Endothelial cell of umbilical vein (primary cell): Measurements from ENCODE around the gene CD300H. TPM values are rescaled to one million over a fixed set of nuclear protein-coding genes. Genes with fewer than 3 reads are reported as not detected.

Source experiments
- BruUV-seq: library from RNA; stranded (reverse); fragments of 400-500 nt; replicated peaks from 2 replicates; lab custom pipeline; 2021; lab: Mats Ljungman, UMichigan
- CTCF ChIA-PET: fragments of 300-600, 350-600 bp; sonication (Branson Sonifier 250); formaldehyde crosslinking; loops from one replicate; lab custom pipeline; 2021; ENCODE audit warnings: antibody characterized with exemption, inconsistent platforms; lab: Charles Lee
- POLR2A ChIA-PET: fragments of 300-600, 350-600 bp; sonication (Branson Sonifier 250); formaldehyde crosslinking; loops from one replicate; lab custom pipeline; 2021; ENCODE audit warnings: antibody characterized with exemption, inconsistent platforms; lab: Charles Lee
- DNase-seq: peaks from one replicate; pipeline ENCODE4 v3.0.0-alpha.2; 2011; ENCODE audit warnings: low read depth, low spot score
- FAIRE-seq: peaks from 2 replicates; lab custom pipeline; 2011; peaks lifted over from hg19 to GRCh38; lab: Jason Lieb, UNC
- H2AFZ ChIP-seq: 2 replicates; pipeline ENCODE4 v1.6.0; 2012; ENCODE audit warnings: low read depth, low read length, control low read depth, inconsistent platforms
- H3K27ac ChIP-seq: 2 replicates; pipeline ENCODE4 v1.5.1; 2011; ENCODE audit warnings: low read depth, mild to moderate bottlenecking, control low read depth, low read length, moderate library complexity; ENCODE audit not compliant: insufficient read depth
- H3K27me3 ChIP-seq, 2 experiments: 2 replicates each; pipeline versions ENCODE4 v1.6.0 to v1.6.1; 2011; ENCODE audit warnings: low read length in 2 of 2, mixed read lengths in 1 of 2; ENCODE audit not compliant: control insufficient read depth in 2 of 2, insufficient read depth in 2 of 2
- H3K36me3 ChIP-seq, 2 experiments: 2 replicates in 1 of 2; 3 replicates in 1 of 2; pipeline ENCODE4 v1.5.1; 2011; ENCODE audit warnings: low read length in 2 of 2, mild to moderate bottlenecking in 1 of 2, moderate library complexity in 1 of 2; ENCODE audit not compliant: control insufficient read depth in 2 of 2, insufficient read depth in 2 of 2; ENCODE audit errors: extremely low read depth in 1 of 2
- H3K4me1 ChIP-seq: 3 replicates; pipeline ENCODE4 v1.5.1; 2011; ENCODE audit warnings: mild to moderate bottlenecking, low read length; ENCODE audit not compliant: control insufficient read depth, insufficient read depth; ENCODE audit errors: extremely low read depth
- H3K4me2 ChIP-seq: 2 replicates; pipeline ENCODE4 v1.6.1; 2011; ENCODE audit warnings: low read length, control low read depth, mixed read lengths; ENCODE audit not compliant: insufficient read depth
- H3K4me3 ChIP-seq, 3 experiments: fragments of 200-600 bp in 1 of 3; sonication (generic), shearing (Covaris generic) in 1 of 3; replicated peaks in 1 of 3; 2 replicates each; pipeline ENCODE4 v1.5.1; 2011 to 2016; ENCODE audit warnings: control low read depth in 3 of 3, low read length in 3 of 3, mild to moderate bottlenecking in 2 of 3, inconsistent platforms in 1 of 3, low read depth in 1 of 3, moderate library complexity in 1 of 3; ENCODE audit not compliant: insufficient read depth in 1 of 3
- H3K79me2 ChIP-seq: 2 replicates; pipeline ENCODE4 v1.6.0; 2012; ENCODE audit warnings: low read length, inconsistent platforms; ENCODE audit not compliant: control insufficient read depth, insufficient read depth
- H3K9ac ChIP-seq: replicated peaks from 2 replicates; pipeline ENCODE3; 2011; ENCODE audit warnings: low read length, control low read depth; ENCODE audit not compliant: insufficient read depth; ENCODE audit errors: extremely low read depth
- H3K9me1 ChIP-seq: replicated peaks from 3 replicates; pipeline ENCODE4 v1.6.0; 2011; ENCODE audit warnings: mild to moderate bottlenecking, low read length; ENCODE audit not compliant: control insufficient read depth, insufficient read depth; ENCODE audit errors: extremely low read depth
- H3K9me3 ChIP-seq: replicated peaks from 2 replicates; pipeline ENCODE4 v1.5.1; 2012; ENCODE audit warnings: low read length, inconsistent platforms; ENCODE audit not compliant: control insufficient read depth, insufficient read depth
- H4K20me1 ChIP-seq: replicated peaks from 2 replicates; pipeline ENCODE3; 2011; ENCODE audit warnings: mild to moderate bottlenecking, low read length; ENCODE audit not compliant: control insufficient read depth, insufficient read depth; ENCODE audit errors: extremely low read depth
- EZH2 ChIP-seq: IDR thresholded peaks from 2 replicates; pipeline ENCODE4 v1.6.1; 2012; ENCODE audit warnings: borderline replicate concordance, low read depth, mild to moderate bottlenecking, moderate library complexity, low read length, inconsistent platforms; ENCODE audit not compliant: severe bottlenecking
- FOS ChIP-seq: IDR thresholded peaks from 2 replicates; pipeline ENCODE4 v1.6.1; 2011; ENCODE audit warnings: mild to moderate bottlenecking, low read length, moderate library complexity, borderline replicate concordance; ENCODE audit not compliant: insufficient read depth
- GATA2 ChIP-seq: IDR thresholded peaks from 2 replicates; pipeline ENCODE4 v1.7.0; 2011; ENCODE audit warnings: low read depth, mild to moderate bottlenecking, moderate library complexity, mixed read lengths, low read length; ENCODE audit not compliant: insufficient read length, insufficient read depth
- JUN ChIP-seq: IDR thresholded peaks from 2 replicates; pipeline ENCODE4 v1.6.1; 2011; ENCODE audit warnings: borderline replicate concordance, low read depth; ENCODE audit not compliant: insufficient read length, insufficient read depth
- MYC ChIP-seq: IDR thresholded peaks from one replicate; pipeline ENCODE4 v1.6.1; 2011; ENCODE audit warnings: mild to moderate bottlenecking, low read depth, low read length
- POLR2A ChIP-seq: IDR thresholded peaks from 2 replicates; pipeline ENCODE4 v1.6.1; 2012; ENCODE audit warnings: low read depth, mild to moderate bottlenecking, control low read depth, low read length
- POLR2AphosphoS5 ChIP-seq: IDR thresholded peaks from 2 replicates; pipeline ENCODE4 v1.6.1; 2012; ENCODE audit warnings: low read depth, mild to moderate bottlenecking, control low read depth, low read length, moderate library complexity; ENCODE audit not compliant: insufficient read depth
- dilution Hi-C: fragments of 300-500 bp; cut with MboI; formaldehyde crosslinking; loops from one replicate; pipeline ENCODE4 v1.15.0; 2019; ENCODE audit warnings: low sequenced_read_pairs; ENCODE audit not compliant: extremely low pct_ligation_motif_present
- intact Hi-C: fragments of 100-400 bp; cut with micrococcal nuclease; formaldehyde crosslinking; loops from one replicate; pipeline ENCODE4 v1.10.0; 2022
- polyA plus RNA-seq, 4 experiments: library from polyadenylated mRNA; depleted of rRNA in 3 of 4; stranded (reverse) in 3 of 4; unstranded in 1 of 4; fragments of >200 nt; gene quantifications; 2 replicates each; pipeline versions ENCODE4 v1.2.1 to v1.2.3, GENCODE V29; 2011 to 2012; ENCODE audit warnings: missing spikeins in 1 of 4
- total RNA-seq: library from RNA; stranded (reverse); gene quantifications from 2 replicates; pipeline ENCODE4 v1.2.3, GENCODE V29; 2021
- TF ChIP-seq, protein P1 (sequence below): IDR thresholded peaks from 2 replicates; pipeline ENCODE4 v1.6.1; 2011; ENCODE audit not compliant: insufficient read depth, insufficient read length
- TF ChIP-seq, protein P2 (sequence below), 2 donors: IDR thresholded peaks; 1 replicate in 1 of 2; 2 replicates in 1 of 2; pipeline ENCODE4 v1.5.1; 2011; ENCODE audit warnings: low read length in 2 of 2, mild to moderate bottlenecking in 2 of 2, moderate library complexity in 2 of 2, control low read depth in 1 of 2, inconsistent platforms in 1 of 2, low read depth in 1 of 2; ENCODE audit not compliant: insufficient read depth in 1 of 2; ENCODE audit errors: extremely low read depth in 1 of 2

CD300H gene
- total and polyA plus RNA-seq, 2 donors (not counting 3 experiments of a cell fraction or from before 2014, with no cell fraction given), result not detected

DNA sequence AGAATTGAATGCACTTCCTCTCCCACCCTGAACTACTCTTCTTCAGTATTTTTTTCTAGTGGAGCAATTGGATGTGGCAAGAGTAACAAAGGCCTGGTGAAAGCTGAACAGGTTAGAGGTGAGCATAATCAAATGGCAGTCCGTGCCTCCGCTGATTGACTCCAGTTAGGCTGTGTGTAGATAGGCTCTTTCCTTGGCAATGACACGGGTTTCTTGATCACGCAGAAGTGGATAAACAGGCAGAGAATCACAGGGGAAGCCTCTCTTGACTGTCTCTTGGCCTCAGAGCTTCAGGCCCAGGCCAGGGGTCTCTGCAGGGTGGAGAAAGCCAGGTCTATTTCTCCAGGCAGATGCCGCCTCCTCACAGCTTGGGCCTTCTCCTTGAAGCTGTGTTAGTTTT is 40.2 kb downstream of the CD300H start:
- no peaks in the 10 kb centered on the region for H3K4me1 ChIP-seq
- no TSS peak for BruUV-seq
- H3K79me2 ChIP-seq, result no peaks in the 10 kb centered on the region
- no peaks in the 10 kb centered on the region for H3K27me3 ChIP-seq
- no peak overlapping the region for H2AFZ ChIP-seq
- H3K4me2 ChIP-seq, result no peak overlapping the region
- intact Hi-C loops, result no loop called here
- no peak overlapping the region for H3K9ac ChIP-seq
- no peak for DNase-seq
- ChIA-PET CTCF (no interaction called here), POLR2A (no interaction called here)
- no peak overlapping the region for H3K27ac ChIP-seq
- H3K9me1 ChIP-seq, result no peaks in the 10 kb centered on the region
- H3K9me3 ChIP-seq, result peaks cover 2% of the 10 kb centered on the region
- dilution Hi-C loops, result no loop called here
- H3K4me3 ChIP-seq, result no peak overlapping the region
- no peaks in the 10 kb centered on the region for H3K36me3 ChIP-seq
- H4K20me1 ChIP-seq, result no peaks in the 10 kb centered on the region
- no peak for TF ChIP-seq JUN
- no peak for TF ChIP-seq EZH2
- no peak for FAIRE-seq

DNA sequence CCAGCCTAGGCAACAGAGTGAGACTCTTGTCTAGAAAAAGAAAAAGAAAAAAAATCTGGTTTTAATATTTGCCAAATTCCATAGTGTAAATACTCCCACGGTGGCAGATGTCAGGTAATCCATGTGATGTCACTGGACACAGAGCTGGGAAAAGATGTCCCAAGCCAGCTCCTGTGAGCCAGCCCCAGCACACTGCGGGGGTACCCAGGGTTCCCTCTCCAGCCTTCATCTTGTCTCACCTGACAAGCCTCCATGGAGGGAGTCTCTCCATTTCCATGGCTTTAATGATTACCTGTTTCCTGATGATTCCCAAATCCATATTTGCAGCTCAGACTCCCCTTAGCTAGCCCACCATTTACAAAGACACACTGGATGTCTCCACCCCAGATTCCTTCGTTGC is 40.6 kb downstream of the CD300H start:
- H4K20me1 ChIP-seq, result no peaks in the 10 kb centered on the region
- no peaks in the 10 kb centered on the region for H3K4me1 ChIP-seq
- DNase-seq (no peak), FAIRE-seq (no peak)
- H3K9ac ChIP-seq, result no peak overlapping the region
- no peak overlapping the region for H3K27ac ChIP-seq
- no peak overlapping the region for H2AFZ ChIP-seq
- intact Hi-C loops (no loop called here), dilution Hi-C loops (no loop called here)
- H3K4me3 ChIP-seq, result no peak overlapping the region
- H3K4me2 ChIP-seq, result no peak overlapping the region
- peaks cover 2% of the 10 kb centered on the region for H3K9me3 ChIP-seq
- TF ChIP-seq GATA2 (no peak), EZH2 (no peak), FOS (no peak), POLR2AphosphoS5 (no peak), JUN (no peak), MYC (no peak), POLR2A (no peak)
- TF ChIP-seq, protein P1, sequence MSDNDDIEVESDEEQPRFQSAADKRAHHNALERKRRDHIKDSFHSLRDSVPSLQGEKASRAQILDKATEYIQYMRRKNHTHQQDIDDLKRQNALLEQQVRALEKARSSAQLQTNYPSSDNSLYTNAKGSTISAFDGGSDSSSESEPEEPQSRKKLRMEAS, result no peak
- TF ChIP-seq, protein P2, sequence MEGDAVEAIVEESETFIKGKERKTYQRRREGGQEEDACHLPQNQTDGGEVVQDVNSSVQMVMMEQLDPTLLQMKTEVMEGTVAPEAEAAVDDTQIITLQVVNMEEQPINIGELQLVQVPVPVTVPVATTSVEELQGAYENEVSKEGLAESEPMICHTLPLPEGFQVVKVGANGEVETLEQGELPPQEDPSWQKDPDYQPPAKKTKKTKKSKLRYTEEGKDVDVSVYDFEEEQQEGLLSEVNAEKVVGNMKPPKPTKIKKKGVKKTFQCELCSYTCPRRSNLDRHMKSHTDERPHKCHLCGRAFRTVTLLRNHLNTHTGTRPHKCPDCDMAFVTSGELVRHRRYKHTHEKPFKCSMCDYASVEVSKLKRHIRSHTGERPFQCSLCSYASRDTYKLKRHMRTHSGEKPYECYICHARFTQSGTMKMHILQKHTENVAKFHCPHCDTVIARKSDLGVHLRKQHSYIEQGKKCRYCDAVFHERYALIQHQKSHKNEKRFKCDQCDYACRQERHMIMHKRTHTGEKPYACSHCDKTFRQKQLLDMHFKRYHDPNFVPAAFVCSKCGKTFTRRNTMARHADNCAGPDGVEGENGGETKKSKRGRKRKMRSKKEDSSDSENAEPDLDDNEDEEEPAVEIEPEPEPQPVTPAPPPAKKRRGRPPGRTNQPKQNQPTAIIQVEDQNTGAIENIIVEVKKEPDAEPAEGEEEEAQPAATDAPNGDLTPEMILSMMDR (IDR thresholded peaks at IDR 0.05; ENCODE audit: extremely low read depth in 1 of 2, insufficient read depth in 1 of 2, low read depth in 1 of 2, low read length in 2 of 2), result no peak
- ChIA-PET POLR2A (no interaction called here), CTCF (no interaction called here)
- H3K9me1 ChIP-seq, result no peaks in the 10 kb centered on the region
- H3K79me2 ChIP-seq, result no peaks in the 10 kb centered on the region
- no TSS peak for BruUV-seq
- no peaks in the 10 kb centered on the region for H3K36me3 ChIP-seq
- H3K27me3 ChIP-seq, result no peaks in the 10 kb centered on the region
